Measurements from ENCODE around the gene APOE. TPM values are rescaled to one million over a fixed set of nuclear protein-coding genes. Genes with fewer than 3 reads are reported as not detected.
A peak's percentile ranks its signal among the peaks of the same experiment; 100 is the strongest.
"Not testable (repeated sequence)": the region's sequence is repeated elsewhere in the genome, so short reads cannot be mapped to it uniquely, and the experiment has no call there.

The APOE gene
- total RNA-seq, 1 donor = 6.2 TPM

DNA sequence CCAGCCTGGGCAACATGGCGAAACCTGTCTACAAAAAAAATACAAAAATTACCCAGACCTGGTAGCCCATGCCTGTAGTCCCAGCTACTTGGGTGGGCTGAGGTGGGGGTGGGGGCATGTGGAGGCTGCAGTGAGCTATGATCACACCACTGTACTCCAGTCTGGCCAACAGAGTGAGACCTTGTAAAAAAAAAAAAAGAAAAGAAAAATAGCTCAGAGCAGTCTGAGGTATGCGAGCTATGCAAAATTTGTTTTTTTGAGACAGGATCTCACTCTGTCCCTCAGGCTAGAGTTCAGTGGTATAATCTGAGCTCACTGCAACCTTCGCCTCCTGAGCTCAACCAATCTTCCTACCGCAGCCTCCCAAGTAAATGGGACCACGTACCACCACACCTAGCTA is 21.7 kb upstream of the APOE start:
- no peak for DNase-seq (ENCODE audit: low read depth in 2 of 3, low spot score in 2 of 3)

DNA sequence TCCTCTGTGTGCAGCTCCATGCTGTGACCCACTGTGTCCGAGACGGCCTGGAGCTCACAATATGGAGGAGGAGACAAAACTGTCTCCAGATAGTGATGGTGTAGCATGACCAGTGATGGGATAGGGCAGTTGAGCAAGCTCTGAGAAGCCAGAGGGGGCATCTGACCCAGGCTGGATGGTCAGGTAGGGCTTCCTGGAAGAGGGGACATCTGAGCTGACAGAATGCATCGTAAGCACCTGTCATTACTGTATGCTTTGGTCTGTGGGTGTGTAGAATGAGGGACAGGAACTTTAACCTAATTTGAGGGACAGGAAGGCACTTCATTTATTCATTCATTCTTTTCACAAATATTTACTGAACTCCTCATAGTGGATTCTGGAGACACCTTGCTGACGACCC is 21.0 kb upstream of the APOE start:
- no peak for DNase-seq (ENCODE audit: low read depth in 2 of 3, low spot score in 2 of 3)

DNA sequence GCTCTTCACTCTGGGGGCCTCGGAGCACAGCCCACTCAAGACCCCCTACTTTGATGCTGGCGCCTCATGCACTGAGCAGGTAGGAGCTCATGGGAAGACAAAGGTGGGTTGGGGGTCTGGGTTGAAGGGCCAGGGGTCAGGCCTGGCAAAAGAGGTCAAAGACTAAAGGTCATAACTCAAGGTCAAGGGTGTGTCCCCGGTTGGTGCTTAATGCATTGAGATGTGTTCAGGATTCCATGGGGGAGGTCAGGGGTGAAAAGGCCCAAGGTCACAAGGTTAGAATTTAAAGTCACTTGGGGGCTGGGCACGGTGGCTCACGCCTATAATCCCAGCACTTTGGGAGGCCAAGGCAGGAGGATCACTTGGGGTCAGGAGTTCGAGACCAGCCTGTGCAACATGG is 19.5 kb upstream of the APOE start:
- no peak for DNase-seq (ENCODE audit: low read depth in 2 of 3, low spot score in 2 of 3)

DNA sequence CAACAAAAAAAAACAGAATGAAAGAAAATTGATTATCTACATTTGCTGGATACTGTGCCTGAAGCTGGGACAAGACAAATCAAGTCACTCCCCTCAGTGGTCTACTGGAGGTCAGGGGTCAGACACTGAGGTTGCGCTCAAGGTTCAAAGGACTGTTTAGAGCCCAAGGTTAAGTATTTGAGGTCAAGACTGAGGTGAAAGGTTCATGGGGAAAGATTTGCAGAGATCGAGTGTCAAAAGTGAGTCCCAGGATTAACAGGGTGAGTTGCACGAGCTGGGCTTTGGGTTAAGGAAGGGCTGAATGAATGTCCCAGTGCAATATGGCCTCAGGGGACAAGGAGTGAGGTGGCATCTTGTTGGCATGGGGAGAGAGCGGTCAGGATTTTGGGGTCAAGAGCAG is 17.9 kb upstream of the APOE start:
- DNase-seq (ENCODE audit: low read depth in 2 of 3, low spot score in 2 of 3) = no peak

DNA sequence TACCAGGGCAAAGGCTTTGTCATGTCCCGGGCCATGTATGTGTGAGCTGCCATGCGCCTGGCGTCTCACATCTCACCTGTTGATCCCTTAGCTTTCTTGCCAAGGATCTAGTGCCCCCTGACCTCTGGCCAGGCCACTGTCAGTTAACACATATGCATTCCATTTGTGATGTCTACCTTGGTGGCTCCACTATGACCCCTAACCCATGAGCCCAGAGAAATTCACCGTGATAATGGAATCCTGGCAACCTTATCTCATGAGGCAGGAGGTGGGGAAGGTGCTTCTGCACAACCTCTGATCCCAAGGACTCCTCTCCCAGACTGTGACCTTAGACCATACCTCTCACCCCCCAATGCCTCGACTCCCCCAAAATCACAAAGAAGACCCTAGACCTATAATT is 17.3 kb upstream of the APOE start:
- not testable (repeated sequence) for DNase-seq (ENCODE audit: low read depth in 2 of 3, low spot score in 2 of 3)

DNA sequence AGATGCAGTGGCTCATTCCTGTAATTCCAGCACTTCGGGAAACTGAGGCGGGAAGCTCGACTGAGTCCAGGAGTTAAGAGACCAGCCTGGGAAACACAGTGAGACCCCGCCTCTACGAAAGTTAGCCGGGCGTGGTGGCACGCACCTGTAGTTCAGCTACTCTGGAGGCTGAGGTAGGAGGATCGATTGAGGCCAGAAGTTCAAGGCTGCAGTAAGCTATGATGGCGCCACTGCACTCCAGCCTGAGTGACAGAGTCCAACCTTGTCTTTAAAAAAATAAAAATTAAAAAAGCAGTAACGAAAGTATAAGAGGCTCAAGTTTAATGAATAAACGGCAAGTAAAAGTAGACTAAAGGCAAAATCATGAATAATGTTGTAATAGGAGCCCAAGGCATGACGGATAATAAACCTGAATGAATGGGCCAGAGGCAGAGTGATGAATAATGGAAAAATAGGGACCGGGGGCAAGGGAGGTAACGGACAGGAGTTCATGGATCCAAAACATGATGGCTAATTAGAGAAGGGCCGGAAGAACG is 15.7 kb upstream of the APOE start:
- DNase-seq (ENCODE audit: low read depth in 2 of 3, low spot score in 2 of 3) = no peak

DNA sequence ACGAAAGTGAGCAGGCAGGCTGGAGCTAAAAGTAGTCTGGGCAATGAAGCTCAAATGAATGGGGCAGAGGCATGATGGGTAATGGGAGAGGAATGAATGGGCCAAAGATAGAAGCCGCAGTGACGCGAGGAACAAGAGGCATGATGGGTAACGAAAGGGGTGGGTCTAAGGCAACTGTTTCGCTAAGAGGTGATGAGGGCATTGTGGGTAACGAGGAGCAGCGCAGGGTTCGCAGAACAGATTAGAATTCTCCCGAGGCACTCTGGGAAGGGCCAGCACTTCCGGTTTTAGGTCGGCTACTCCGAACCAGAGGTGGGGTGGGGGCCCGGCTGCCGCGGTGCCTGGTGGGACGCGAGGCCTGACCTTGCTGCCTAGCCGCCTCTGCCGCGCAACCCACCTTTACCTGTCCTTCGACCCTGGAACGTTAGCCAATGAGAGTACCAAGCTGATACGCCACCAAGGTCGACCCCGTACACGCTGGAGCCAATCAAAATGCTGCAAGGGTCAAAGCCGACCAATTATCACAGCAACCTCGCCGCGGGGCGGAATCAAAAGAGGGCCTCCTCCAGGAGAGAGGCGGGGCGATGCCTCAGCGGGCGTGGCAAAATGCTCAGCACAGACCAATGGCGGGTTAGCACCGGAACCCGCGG is 15.1 kb upstream of the APOE start:
- peak; percentile 98 to 100 (median 99) for DNase-seq (ENCODE audit: low read depth in 2 of 3, low spot score in 2 of 3)

DNA sequence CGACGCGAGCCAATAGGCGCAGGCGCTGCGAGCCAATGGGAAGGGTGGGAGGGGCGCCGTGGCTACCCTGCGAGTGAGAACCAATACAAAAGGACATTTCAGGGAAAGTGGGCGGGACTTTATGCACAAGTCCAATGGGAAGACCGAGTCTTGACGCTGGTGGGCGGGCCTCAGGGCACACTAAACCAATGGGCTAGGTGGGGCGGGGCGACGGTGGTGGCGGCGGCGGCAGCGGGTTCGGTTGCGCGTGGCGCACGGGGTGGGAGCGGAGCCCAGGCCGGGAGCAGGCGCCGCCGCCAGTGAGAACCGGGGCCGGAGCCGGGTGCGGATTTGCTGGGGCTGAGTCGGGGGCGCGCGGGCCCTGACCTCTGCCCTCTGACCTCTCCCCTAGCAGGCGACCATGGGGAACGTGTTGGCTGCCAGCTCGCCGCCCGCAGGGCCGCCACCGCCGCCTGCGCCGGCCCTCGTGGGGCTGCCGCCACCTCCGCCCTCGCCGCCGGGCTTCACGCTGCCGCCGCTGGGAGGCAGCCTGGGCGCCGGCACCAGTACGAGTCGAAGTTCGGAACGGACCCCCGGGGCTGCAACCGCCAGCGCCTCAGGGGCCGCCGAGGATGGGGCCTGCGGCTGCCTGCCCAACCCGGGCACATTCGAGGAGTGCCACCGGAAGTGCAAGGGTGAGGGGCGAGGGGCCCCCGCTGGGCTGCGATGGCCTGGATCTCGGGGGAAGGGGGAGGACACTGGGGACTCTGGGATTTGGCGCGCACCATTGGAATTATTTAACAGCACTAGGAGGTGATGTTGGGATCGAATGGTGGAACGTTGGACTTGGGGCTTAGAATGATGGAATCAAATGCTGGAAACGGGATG is 14.3 kb upstream of the APOE start, which contains the start of gene TOMM40:
TSS of gene TOMM40 (plus strand) at position 239 of the 867 bp plus-strand sequence. CDS start at position 401, 162 bp downstream.
- DNase-seq (ENCODE audit: low read depth in 2 of 3, low spot score in 2 of 3) = peak in 1 of 3 donors; percentile 100

DNA sequence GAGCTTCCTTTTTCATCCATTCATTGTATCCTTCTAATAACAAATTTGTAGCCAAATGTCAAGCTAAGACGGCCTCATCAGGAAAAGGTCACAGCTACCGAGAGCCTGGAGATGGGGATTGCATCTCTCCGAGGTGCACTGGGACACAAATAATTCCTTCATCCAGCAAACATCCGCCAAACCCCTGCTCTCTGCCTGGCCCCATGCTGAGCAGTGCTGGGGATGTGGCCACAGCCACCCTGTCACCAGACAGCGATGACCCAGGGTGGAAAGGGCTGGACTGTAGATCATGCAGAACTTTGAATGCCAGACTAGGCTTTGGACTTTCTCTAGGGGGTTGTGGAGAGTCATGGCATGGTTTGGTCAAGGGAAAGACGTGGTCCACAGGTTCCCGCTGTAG is 12.7 kb upstream of the APOE start:
- no peak for DNase-seq (ENCODE audit: low read depth in 2 of 3, low spot score in 2 of 3)

DNA sequence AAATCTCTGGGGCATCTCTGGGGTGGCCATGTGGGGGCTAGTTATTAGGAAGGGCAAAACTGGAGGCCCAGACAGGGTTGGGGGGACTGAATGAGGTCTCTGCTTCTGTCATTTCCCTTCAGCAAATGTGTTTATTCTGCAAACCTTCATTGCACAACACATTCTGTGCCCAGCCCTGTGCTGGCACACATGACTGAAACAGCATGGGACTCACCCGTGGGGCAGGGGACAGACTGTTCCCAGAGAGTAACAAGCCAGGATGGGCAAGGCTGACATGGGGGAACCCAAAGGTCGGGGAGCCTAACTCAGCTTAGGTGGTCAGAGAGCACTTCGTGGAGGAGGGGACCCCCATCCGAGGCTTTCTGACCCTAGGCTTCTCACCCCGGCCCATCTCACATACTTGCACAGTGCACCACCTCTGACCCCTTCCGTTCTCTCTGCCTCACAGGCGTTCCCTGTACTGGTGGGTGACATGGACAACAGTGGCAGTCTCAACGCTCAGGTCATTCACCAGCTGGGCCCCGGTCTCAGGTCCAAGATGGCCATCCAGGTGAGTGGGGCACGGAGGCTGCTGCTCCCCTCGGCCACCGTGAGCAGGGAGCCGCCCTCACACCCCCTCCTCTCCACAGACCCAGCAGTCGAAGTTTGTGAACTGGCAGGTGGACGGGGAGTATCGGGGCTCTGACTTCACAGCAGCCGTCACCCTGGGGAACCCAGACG is 12.1 kb upstream of the APOE start:
- no peak for DNase-seq (ENCODE audit: low read depth in 2 of 3, low spot score in 2 of 3)

DNA sequence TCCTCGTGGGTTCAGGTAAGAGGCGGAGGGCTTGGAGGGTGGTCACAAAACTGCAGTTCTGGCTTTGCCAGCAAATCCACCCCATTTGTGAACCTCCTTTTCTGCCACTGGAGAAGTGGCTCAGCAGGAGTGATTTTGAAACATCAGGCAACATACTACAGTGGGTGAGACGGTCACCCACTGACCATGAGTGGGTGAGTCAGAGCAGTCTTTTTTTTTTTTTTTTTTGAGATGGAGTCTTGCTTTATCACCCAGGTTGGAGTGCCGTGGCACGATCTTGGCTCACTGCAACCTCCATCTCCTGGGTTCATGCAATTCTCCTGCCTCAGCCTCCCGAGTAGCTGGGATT is 11.6 kb upstream of the APOE start:
- no peak for DNase-seq (ENCODE audit: low read depth in 2 of 3, low spot score in 2 of 3)

DNA sequence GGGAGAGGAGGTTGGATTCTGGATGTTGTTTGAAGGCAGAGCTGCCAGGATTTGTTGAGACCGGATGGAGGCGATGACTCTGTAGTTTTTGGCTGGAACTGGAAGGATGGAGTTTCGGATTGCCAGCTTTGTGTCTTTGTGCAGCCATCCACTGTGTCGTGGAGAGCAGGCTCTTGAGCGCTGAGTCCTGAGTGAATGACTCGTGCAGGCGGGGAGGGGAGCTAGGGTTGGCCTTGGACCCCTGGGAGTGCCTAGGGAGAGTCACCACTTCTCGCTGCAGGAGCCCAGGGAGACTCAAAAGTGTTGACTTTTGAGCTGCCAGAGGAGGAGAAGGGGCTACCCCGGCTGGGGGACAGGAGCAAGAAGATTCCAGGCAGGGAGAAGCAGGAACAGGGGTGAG is 10.7 kb upstream of the APOE start:
- DNase-seq (ENCODE audit: low read depth in 2 of 3, low spot score in 2 of 3) = no peak

DNA sequence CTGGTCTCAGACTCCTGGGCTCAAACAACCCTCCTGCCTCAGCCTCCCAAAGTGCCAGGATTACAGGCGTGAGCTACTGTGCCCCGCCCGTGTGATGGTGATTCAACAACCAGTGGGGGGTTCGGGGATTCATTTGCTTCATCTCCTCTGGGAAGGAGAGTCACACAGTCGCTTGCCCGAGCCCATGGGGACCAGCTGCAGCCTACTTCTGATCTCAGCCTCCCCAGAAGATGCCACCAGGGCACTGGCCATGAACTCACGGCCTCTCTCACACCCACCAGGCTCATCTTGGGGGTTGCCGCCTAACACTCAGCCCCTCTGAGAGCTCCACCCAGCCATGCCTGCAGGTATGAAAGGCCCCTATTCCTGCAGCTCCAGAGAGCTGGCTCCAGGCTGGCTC is 7.8 kb upstream of the APOE start:
- no peak for DNase-seq (ENCODE audit: low read depth in 2 of 3, low spot score in 2 of 3)

DNA sequence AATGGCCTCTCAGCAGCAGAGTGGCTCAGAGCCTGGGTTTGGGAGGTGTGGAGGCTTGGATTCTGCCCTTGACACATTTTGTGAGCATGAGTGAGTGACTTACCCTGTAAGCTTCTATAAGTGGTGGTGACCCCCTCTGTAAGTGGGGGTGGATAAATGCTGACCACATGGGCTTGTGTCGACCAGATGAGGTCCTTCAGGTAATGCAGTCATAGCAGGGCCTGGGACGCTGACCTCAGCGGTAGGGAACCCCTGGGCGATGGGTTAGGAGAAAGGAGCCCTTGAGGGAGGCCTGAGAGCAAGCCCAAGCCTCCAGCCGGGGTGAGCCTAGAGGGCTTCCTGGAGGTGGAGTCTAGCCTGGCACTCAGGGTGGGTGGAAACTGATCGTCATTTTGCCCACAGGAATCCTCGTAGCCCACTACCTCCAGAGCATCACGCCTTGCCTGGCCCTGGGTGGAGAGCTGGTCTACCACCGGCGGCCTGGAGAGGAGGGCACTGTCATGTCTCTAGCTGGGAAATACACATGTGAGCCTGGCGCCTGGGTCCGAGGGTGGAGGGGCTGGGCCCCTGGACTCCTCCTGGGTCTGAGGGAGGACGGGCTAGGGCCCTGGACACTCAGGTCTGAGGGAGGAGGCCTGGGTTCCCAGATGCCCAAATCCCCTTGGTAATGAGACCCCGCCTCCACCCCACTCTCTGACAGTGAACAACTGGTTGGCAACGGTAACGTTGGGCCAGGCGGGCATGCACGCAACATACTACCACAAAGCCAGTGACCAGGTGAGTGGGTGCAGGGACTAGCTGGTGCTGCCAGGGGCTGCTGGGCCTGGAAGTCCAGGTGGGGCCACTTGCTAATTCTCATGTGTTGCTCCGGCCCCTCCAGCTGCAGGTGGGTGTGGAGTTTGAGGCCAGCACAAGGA is 5.0 kb upstream of the APOE start:
- no peak for DNase-seq (ENCODE audit: low read depth in 2 of 3, low spot score in 2 of 3)

DNA sequence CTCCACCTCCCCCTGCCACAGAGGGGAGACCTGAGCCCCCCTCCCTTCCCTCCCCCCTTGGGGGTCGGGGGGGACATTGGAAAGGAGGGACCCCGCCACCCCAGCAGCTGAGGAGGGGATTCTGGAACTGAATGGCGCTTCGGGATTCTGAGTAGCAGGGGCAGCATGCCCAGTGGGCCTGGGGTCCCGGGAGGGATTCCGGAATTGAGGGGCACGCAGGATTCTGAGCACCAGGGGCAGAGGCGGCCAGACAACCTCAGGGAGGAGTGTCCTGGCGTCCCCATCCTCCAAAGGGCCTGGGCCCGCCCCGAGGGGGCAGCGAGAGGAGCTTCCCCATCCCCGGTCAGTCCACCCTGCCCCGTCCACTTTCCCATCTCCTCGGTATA is 2.4 kb upstream of the APOE start:
- DNase-seq (ENCODE audit: low read depth in 2 of 3, low spot score in 2 of 3) = no peak

DNA sequence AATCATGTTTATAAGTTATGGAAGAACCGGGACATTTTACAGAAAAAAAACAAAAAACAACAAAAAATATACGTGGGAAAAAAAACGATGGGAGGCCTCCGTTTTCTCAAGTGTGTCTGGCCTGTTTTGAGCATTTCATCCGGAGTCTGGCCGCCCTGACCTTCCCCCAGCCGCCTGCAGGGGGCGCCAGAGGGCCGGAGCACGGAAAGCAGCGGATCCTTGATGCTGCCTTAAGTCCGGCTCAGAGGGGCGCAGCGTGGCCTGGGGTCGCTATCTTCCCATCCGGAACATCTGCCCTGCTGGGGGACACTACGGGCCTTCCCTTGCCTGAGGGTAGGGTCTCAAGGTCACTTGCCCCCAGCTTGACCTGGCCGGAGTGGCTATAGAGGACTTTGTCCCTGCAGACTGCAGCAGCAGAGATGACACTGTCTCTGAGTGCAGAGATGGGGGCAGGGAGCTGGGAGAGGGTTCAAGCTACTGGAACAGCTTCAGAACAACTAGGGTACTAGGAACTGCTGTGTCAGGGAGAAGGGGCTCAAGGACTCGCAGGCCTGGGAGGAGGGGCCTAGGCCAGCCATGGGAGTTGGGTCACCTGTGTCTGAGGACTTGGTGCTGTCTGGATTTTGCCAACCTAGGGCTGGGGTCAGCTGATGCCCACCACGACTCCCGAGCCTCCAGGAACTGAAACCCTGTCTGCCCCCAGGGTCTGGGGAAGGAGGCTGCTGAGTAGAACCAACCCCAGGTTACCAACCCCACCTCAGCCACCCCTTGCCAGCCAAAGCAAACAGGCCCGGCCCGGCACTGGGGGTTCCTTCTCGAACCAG is 1.8 kb upstream of the APOE start:
- peak; percentile 49 to 71 (median 55) for DNase-seq (ENCODE audit: low read depth in 2 of 3, low spot score in 2 of 3)

DNA sequence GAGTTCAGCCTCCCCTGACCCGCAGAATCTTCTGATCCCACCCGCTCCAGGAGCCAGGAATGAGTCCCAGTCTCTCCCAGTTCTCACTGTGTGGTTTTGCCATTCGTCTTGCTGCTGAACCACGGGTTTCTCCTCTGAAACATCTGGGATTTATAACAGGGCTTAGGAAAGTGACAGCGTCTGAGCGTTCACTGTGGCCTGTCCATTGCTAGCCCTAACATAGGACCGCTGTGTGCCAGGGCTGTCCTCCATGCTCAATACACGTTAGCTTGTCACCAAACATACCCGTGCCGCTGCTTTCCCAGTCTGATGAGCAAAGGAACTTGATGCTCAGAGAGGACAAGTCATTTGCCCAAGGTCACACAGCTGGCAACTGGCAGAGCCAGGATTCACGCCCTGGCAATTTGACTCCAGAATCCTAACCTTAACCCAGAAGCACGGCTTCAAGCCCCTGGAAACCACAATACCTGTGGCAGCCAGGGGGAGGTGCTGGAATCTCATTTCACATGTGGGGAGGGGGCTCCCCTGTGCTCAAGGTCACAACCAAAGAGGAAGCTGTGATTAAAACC is 1.1 kb upstream of the APOE start:
- no peak for DNase-seq (ENCODE audit: low read depth in 2 of 3, low spot score in 2 of 3)

DNA sequence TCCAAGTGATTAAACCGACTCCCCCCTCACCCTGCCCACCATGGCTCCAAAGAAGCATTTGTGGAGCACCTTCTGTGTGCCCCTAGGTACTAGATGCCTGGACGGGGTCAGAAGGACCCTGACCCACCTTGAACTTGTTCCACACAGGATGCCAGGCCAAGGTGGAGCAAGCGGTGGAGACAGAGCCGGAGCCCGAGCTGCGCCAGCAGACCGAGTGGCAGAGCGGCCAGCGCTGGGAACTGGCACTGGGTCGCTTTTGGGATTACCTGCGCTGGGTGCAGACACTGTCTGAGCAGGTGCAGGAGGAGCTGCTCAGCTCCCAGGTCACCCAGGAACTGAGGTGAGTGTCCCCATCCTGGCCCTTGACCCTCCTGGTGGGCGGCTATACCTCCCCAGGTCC is 2.0 kb downstream of the APOE start:
- no peak for DNase-seq (ENCODE audit: low read depth in 2 of 3, low spot score in 2 of 3)
